Osteoblast (primary cell): ENCODE measurements around the gene EFNA5. TPM values are rescaled to one million over a fixed set of nuclear protein-coding genes. Genes with fewer than 3 reads are reported as not detected.

Source experiments
- DNase-seq: peaks from one replicate; pipeline ENCODE4 v3.0.0; 2011; ENCODE audit warnings: low spot score, mixed read lengths; ENCODE audit not compliant: insufficient read length; ENCODE audit errors: missing footprints
- H2AFZ ChIP-seq: 2 replicates; pipeline ENCODE4 v1.6.0; 2011; ENCODE audit warnings: mild to moderate bottlenecking, low read length
- H3K27ac ChIP-seq: 2 replicates; pipeline ENCODE4 v1.5.1; 2011; ENCODE audit warnings: mild to moderate bottlenecking, low read depth, low read length, moderate library complexity
- H3K27me3 ChIP-seq: 2 replicates; pipeline ENCODE4 v1.6.0; 2012; ENCODE audit warnings: mild to moderate bottlenecking, control low read depth, inconsistent platforms, low read length, moderate library complexity; ENCODE audit not compliant: insufficient read depth
- H3K36me3 ChIP-seq: 2 replicates; pipeline ENCODE4 v1.5.1; 2011; ENCODE audit warnings: mild to moderate bottlenecking, low read length, control low read depth, moderate library complexity; ENCODE audit not compliant: insufficient read depth
- H3K4me1 ChIP-seq: 2 replicates; pipeline ENCODE4 v1.5.1; 2011; ENCODE audit warnings: mild to moderate bottlenecking, low read length, control low read depth, moderate library complexity; ENCODE audit not compliant: insufficient read depth
- H3K4me2 ChIP-seq: 2 replicates; pipeline ENCODE4 v1.6.0; 2011; ENCODE audit warnings: mild to moderate bottlenecking, low read length; ENCODE audit not compliant: insufficient read depth
- H3K4me3 ChIP-seq: fragments of 200-600 bp; sonication (generic); 3 replicates; pipeline ENCODE4 v1.5.1; 2012; ENCODE audit warnings: mild to moderate bottlenecking, low read length, inconsistent platforms; ENCODE audit not compliant: insufficient read depth
- H3K79me2 ChIP-seq: 2 replicates; pipeline ENCODE4 v1.6.0; 2012; ENCODE audit warnings: mild to moderate bottlenecking, low read length, control low read depth, inconsistent platforms; ENCODE audit not compliant: insufficient read depth
- H3K9me3 ChIP-seq: 2 replicates; pipeline ENCODE4 v1.5.1; 2011; ENCODE audit warnings: low read depth, low read length, control low read depth
- H4K20me1 ChIP-seq: 2 replicates; pipeline ENCODE4 v1.6.0; 2012; ENCODE audit warnings: mild to moderate bottlenecking, low read length, control low read depth; ENCODE audit not compliant: insufficient read depth
- total RNA-seq: library from RNA; depleted of rRNA; stranded (reverse); fragments of >200 nt; gene quantifications from 2 replicates; pipeline ENCODE4 v1.2.3, GENCODE V29; 2012
- TF ChIP-seq, protein P1 (sequence below): IDR thresholded peaks from 2 replicates; pipeline ENCODE4 v1.5.1; 2011; ENCODE audit warnings: mild to moderate bottlenecking, low read depth, low read length, moderate library complexity; ENCODE audit errors: extremely low read depth

The EFNA5 gene
- total RNA-seq, 1 donor: 12.3 TPM

DNA sequence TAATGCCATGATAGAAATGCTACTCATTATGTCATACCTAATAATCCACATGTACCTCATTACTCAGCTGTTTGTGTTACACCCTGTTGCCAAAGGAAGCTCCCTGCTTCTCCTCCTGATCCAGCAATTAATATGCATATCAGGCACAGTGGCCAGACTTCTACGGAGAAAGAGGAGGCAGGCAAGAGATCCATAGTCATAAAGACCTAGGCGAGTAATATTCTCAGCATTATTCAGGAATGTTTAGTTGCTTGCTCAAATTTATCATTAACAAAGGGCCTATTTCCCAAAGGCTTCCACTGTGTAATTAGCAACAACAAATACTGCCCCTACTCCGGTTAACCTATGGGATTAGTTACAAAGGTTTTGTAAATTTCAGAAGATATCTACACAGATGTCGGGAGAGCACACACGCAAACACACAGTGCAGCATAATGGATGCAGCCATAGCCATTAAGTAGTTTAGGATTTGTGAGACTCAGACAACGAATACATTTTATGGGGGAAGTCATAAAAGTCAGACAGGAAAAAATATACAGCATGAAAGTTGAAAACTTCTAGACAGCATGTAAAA lies 192.6 kb downstream of the EFNA5 start:
- H2AFZ ChIP-seq: no peak overlapping the region
- no peaks in the 10 kb centered on the region for H3K27me3 ChIP-seq
- DNase-seq: no peak
- H4K20me1 ChIP-seq: no peaks in the 10 kb centered on the region
- no peak overlapping the region for H3K4me3 ChIP-seq
- no peaks in the 10 kb centered on the region for H3K79me2 ChIP-seq
- no peaks in the 10 kb centered on the region for H3K36me3 ChIP-seq
- no peaks in the 10 kb centered on the region for H3K4me1 ChIP-seq
- no peak overlapping the region for H3K4me2 ChIP-seq
- TF ChIP-seq, protein P1, sequence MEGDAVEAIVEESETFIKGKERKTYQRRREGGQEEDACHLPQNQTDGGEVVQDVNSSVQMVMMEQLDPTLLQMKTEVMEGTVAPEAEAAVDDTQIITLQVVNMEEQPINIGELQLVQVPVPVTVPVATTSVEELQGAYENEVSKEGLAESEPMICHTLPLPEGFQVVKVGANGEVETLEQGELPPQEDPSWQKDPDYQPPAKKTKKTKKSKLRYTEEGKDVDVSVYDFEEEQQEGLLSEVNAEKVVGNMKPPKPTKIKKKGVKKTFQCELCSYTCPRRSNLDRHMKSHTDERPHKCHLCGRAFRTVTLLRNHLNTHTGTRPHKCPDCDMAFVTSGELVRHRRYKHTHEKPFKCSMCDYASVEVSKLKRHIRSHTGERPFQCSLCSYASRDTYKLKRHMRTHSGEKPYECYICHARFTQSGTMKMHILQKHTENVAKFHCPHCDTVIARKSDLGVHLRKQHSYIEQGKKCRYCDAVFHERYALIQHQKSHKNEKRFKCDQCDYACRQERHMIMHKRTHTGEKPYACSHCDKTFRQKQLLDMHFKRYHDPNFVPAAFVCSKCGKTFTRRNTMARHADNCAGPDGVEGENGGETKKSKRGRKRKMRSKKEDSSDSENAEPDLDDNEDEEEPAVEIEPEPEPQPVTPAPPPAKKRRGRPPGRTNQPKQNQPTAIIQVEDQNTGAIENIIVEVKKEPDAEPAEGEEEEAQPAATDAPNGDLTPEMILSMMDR: no peak
- no peak overlapping the region for H3K27ac ChIP-seq
- H3K9me3 ChIP-seq: no peaks in the 10 kb centered on the region

DNA sequence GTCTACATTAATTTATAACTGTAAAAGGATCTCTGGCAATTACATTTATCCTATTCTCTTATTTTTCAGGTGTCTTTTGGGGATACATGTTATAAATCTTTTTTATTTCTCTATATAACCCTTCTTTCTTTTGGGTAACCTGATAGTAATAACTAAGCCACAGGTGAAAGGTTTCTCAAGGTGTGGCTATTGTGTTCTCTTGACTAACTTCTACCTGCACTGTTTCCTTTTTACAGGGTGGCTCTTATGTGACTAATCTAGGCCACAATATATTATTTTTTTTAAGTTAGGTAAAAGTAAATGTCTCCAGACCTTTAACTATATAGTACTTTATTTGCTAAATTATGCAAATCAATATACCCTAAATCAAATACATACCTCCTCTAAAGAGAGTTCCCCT lies 193.2 kb downstream of the EFNA5 start:
- H3K36me3 ChIP-seq: no peaks in the 10 kb centered on the region
- H3K4me2 ChIP-seq: no peak overlapping the region
- TF ChIP-seq, protein P1: no peak
- H3K4me1 ChIP-seq: no peaks in the 10 kb centered on the region
- H3K27ac ChIP-seq: no peak overlapping the region
- H3K79me2 ChIP-seq: no peaks in the 10 kb centered on the region
- no peak for DNase-seq
- no peaks in the 10 kb centered on the region for H4K20me1 ChIP-seq
- no peaks in the 10 kb centered on the region for H3K9me3 ChIP-seq
- no peak overlapping the region for H2AFZ ChIP-seq
- H3K4me3 ChIP-seq: no peak overlapping the region
- no peaks in the 10 kb centered on the region for H3K27me3 ChIP-seq

DNA sequence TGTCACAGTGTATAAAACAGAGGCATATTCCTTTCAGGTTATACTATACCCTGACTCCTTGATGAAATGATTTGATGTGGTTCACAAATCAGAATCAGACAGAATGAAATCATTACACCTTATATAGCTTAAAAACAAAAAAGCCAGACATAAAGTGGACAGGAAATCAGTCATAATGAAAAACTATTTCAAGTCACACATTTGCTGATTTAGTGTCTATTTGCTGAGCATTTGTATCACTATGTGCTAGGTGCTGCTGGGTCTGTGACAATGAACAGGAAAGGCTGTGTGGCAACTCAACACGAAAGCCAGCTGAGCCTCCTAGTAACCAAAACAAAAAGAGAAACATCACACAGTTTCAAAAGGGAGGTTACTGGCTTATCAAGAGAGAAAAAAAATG lies 194.0 kb downstream of the EFNA5 start:
- Histone ChIP-seq H3K79me2 (no peaks in the 10 kb centered on the region), H3K4me3 (no peak overlapping the region), H2AFZ (no peak overlapping the region), H3K9me3 (no peaks in the 10 kb centered on the region), H3K36me3 (no peaks in the 10 kb centered on the region), H4K20me1 (no peaks in the 10 kb centered on the region), H3K27me3 (no peaks in the 10 kb centered on the region), H3K4me2 (no peak overlapping the region), H3K4me1 (no peaks in the 10 kb centered on the region), H3K27ac (no peak overlapping the region)
- no peak for DNase-seq
- TF ChIP-seq, protein P1: no peak

DNA sequence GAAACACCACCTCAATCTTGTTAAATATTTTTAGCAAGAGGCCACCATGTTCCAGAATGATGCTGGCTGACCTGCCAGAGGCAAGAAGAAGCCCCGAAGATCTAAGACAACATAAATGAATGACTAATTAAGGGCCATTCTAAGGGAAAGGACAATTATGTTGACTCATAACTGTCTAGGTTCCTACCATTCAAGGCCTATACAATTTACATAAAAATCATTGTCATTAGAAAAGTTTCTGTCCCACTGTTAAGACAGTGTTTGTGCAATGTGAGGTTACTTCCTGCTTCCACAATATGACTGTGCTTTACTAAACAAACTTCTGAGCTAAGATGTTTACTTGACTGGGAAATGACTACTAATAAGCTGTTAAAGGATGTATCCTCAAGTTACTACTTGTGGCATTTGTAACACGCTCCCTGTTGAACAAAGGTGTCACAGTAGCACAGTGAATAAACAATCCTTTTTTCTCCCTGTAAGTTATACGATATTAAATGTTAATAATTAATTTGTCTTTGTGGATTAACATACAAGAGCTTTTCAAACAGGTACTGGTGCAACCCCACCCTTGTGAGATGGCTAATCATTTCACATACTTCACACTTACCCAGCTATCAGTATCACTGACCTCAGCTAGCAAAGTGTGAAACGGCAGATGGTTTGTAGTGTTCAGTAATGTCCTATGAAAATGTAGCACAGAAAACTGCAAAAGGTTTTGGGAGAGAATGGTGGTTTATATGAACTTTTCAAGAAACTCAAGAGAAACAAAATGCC lies 195.8 kb downstream of the EFNA5 start:
- H4K20me1 ChIP-seq: no peaks in the 10 kb centered on the region
- no peak overlapping the region for H3K4me2 ChIP-seq
- H3K4me3 ChIP-seq: no peak overlapping the region
- H3K4me1 ChIP-seq: peaks cover 4% of the 10 kb centered on the region
- no peaks in the 10 kb centered on the region for H3K79me2 ChIP-seq
- no peak overlapping the region for H2AFZ ChIP-seq
- no peaks in the 10 kb centered on the region for H3K36me3 ChIP-seq
- H3K27ac ChIP-seq: no peak overlapping the region
- H3K9me3 ChIP-seq: no peaks in the 10 kb centered on the region
- no peaks in the 10 kb centered on the region for H3K27me3 ChIP-seq
- TF ChIP-seq, protein P1: no peak
- no peak for DNase-seq
